ENCODE results near the gene SAGE1. TPM values are rescaled to one million over a fixed set of nuclear protein-coding genes. Genes with fewer than 3 reads are reported as not detected.
A peak's percentile ranks its signal among the peaks of the same experiment; 100 is the strongest.

Gene SAGE1, protein sequence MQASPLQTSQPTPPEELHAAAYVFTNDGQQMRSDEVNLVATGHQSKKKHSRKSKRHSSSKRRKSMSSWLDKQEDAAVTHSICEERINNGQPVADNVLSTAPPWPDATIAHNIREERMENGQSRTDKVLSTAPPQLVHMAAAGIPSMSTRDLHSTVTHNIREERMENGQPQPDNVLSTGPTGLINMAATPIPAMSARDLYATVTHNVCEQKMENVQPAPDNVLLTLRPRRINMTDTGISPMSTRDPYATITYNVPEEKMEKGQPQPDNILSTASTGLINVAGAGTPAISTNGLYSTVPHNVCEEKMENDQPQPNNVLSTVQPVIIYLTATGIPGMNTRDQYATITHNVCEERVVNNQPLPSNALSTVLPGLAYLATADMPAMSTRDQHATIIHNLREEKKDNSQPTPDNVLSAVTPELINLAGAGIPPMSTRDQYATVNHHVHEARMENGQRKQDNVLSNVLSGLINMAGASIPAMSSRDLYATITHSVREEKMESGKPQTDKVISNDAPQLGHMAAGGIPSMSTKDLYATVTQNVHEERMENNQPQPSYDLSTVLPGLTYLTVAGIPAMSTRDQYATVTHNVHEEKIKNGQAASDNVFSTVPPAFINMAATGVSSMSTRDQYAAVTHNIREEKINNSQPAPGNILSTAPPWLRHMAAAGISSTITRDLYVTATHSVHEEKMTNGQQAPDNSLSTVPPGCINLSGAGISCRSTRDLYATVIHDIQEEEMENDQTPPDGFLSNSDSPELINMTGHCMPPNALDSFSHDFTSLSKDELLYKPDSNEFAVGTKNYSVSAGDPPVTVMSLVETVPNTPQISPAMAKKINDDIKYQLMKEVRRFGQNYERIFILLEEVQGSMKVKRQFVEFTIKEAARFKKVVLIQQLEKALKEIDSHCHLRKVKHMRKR
- total RNA-seq (2011; cell fraction: chromatin; rRNA removed; ENCODE audit: low replicate concordance) = 43.4 and 67.7 TPM in 2 replicates
- total RNA-seq (2011; cell fraction: nucleolus; rRNA removed) = 20.2 and 27.5 TPM in 2 replicates
- total RNA-seq (2011; cell fraction: nucleoplasm; rRNA removed) = 25.8 and 26.5 TPM in 2 replicates
- 18.3 and 21.2 TPM in 2 replicates for total RNA-seq (2014; rRNA removed)
- 28.6 and 31.6 TPM in 2 replicates for total RNA-seq (2014; rRNA removed; fragmentation: Illumina TruSeq; extraction: Trizol)
- 27.2 and 29.7 TPM in 2 replicates for total RNA-seq (2015; rRNA removed; fragmentation: Illumina TruSeq; extraction: Trizol)
- 22.8 and 22.9 TPM in 2 replicates for total RNA-seq (2021)
- 74.7 and 79.2 TPM in 2 replicates for polyA plus RNA-seq (2011; rRNA removed)
- polyA plus RNA-seq (2011; cell fraction: cytosol; rRNA removed) = 30.6 and 34.5 TPM in 2 replicates
- polyA plus RNA-seq (2011; cell fraction: nucleus; rRNA removed) = 257 and 360 TPM in 2 replicates
- 17.4 and 34.7 TPM in 2 replicates for polyA plus RNA-seq (2012)
- polyA plus RNA-seq (2014; fragmentation: Illumina TruSeq; extraction: Trizol) = 28.9 and 32.5 TPM in 2 replicates
- 10 to 100 TPM; 14.6 to 29.3 TPM for polyA plus RNA-seq (2014; fragmentation: Nextera tagmentation; extraction: Ambion mirVana)
- 35.6 and 35.9 TPM in 2 replicates for polyA plus RNA-seq (2014; rRNA removed)
- 46.5 and 55.4 TPM in 2 replicates for polyA minus RNA-seq (2011; rRNA and poly(A)+ RNA removed)
- 8.7 and 14.6 TPM in 2 replicates for polyA minus RNA-seq (2011; cell fraction: cytosol; rRNA and poly(A)+ RNA removed)
- polyA minus RNA-seq (2011; cell fraction: nucleus; rRNA and poly(A)+ RNA removed) = 24.0 and 41.8 TPM in 2 replicates
- percentile 74 among the genes with signal in this experiment for Bru-seq, nascent RNA
- percentile 75 among the genes with signal in this experiment for BruChase-seq, experiment 1, labeled RNA remaining after a 2-hour chase
- BruChase-seq, experiment 2, labeled RNA remaining after a 6-hour chase = percentile 80 among the genes with signal in this experiment
- long read RNA-seq, experiment 1, partial matches to known transcripts = 10 of 55 reads
- long read RNA-seq, experiment 1, other reads (novel, unspliced or antisense) = 45 of 55 reads
- long read RNA-seq, experiment 2, partial matches to known transcripts = 6 of 13 reads
- long read RNA-seq, experiment 2, other reads (novel, unspliced or antisense) = 7 of 13 reads
- long read RNA-seq, experiment 3, partial matches to known transcripts = 2 of 11 reads
- long read RNA-seq, experiment 3, other reads (novel, unspliced or antisense) = 9 of 11 reads

DNA sequence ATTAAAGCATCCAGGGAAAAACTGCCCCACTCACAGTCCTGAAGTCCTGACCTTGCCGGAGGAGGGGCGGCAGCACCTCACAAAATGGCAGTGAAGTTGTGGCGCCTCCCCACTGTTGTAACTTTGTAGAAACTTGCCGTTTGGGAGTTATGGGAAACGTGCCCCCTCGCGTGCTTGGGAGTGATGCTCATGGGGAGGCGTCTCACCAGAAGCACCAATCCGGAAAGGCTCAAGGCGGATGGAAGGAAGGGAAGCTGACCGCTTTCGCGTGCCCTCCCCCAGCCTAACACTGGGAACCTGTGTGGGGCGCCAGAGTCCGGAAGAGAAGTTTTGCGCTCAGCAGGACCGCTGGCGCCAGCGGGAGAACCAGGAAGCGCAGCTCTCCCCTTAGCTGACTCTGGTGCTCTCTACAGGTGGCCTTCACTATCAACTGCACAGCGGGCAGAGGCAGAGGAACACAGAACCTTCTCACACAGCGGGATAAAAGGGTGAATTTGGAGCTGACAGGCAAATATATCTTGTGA lies at the start of gene SAGE1, which contains the start of gene CT45A10:
SAGE1 (plus strand) TSS at position 423 of the 524 bp plus-strand sequence. CDS start 2,527 bp downstream, outside the sequence.
CT45A10 (minus strand) TSS at position 151 of the 524 bp plus-strand sequence. CDS start 8,100 bp downstream, outside the sequence.
- Histone ChIP-seq H3K36me3 (ENCODE audit: control insufficient read depth, insufficient read depth, low read length) (peaks cover 17% of the 10 kb centered on the region; the same call in 1 of the 3 replicates), H3K9ac (ENCODE audit: insufficient read depth in 1 of 2, low read depth in 2 of 2, low read length in 2 of 2) (peak within 1 kb of the TSS; percentile 94 to 95), H3K27me3 (ENCODE audit: control insufficient read depth in 2 of 2, insufficient read depth in 2 of 2, low read length in 2 of 2) (no peaks in the 10 kb centered on the region), H3K9me1 (ENCODE audit: control insufficient read depth, insufficient read depth, low read length) (no peaks in the 10 kb centered on the region), H3K9me3 (replicated peaks; ENCODE audit: control insufficient read depth, insufficient read depth, low read depth, low read length) (peaks cover 9% of the 10 kb centered on the region; the same call in 1 of the 2 replicates), H3K27ac (ENCODE audit: extremely low read depth, low read depth, low read length) (peak within 1 kb of the TSS; percentile 95), H3K4me2 (ENCODE audit: insufficient read depth, low read length) (peak within 1 kb of the TSS; percentile 81), H3K4me3 (peak within 1 kb of the TSS; percentile 69), H4K20me1 (replicated peaks; ENCODE audit: control insufficient read depth, insufficient read depth, low read length) (no peaks in the 10 kb centered on the region), H3K79me2 (ENCODE audit: control insufficient read depth, insufficient read depth, low read length) (peaks cover 58% of the 10 kb centered on the region), H2AFZ (ENCODE audit: low read depth, low read length) (peak within 1 kb of the TSS; percentile 88), H3K4me1 (replicated peaks in 1 of 2; ENCODE audit: control insufficient read depth in 2 of 2, insufficient read depth in 2 of 2, low read length in 2 of 2) (peaks cover 0 to 5% of the 10 kb centered on the region in 2 experiments; a peak in 2 of 5 replicates)
- peak; percentile 97 for FAIRE-seq
- intact Hi-C loops (cut with micrococcal nuclease) (no loop called here), in situ Hi-C loops (cut with MboI) (no loop called here)
- CTCF ChIA-PET (ENCODE audit: low intra/inter-chr PET ratio) = no interaction called here
- ATAC-seq = peak; percentile 95
- no TSS peak for BruUV-seq (replicated peaks)
- peak; percentile 73 to 96 (median 79) for DNase-seq (ENCODE audit: extremely low read depth in 1 of 4, low spot score in 3 of 4)
- 0% methylated on average over 12 of the region's 22 CpGs for WGBS (ENCODE audit: insufficient coverage, low coverage, missing lambda C conversion rate)
- POLR2A ChIA-PET = interaction anchor here (0.8 to 1.4 kb wide), 3 partner anchors 21 to 269 kb away, joined by 3 to 5 read pairs (median 4); no protein-coding TSS in a partner anchor
- TF ChIP-seq BRCA1 (IDR thresholded peaks at IDR 0.05) = no peak
- TF ChIP-seq BRCA1 (CRISPR knock-in tag; IDR thresholded peaks at IDR 0.05) = no peak
- no peak for TF ChIP-seq HIVEP1 (CRISPR knock-in tag; IDR thresholded peaks at IDR 0.05)
- TF ChIP-seq, protein P1, sequence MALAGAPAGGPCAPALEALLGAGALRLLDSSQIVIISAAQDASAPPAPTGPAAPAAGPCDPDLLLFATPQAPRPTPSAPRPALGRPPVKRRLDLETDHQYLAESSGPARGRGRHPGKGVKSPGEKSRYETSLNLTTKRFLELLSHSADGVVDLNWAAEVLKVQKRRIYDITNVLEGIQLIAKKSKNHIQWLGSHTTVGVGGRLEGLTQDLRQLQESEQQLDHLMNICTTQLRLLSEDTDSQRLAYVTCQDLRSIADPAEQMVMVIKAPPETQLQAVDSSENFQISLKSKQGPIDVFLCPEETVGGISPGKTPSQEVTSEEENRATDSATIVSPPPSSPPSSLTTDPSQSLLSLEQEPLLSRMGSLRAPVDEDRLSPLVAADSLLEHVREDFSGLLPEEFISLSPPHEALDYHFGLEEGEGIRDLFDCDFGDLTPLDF (CRISPR knock-in tag; IDR thresholded peaks at IDR 0.05) = peak; percentile 38; the same call in 1 of the 2 replicates
- no peak for TF ChIP-seq SIRT6 (IDR thresholded peaks at IDR 0.05; ENCODE audit: low read depth, low read length)
- peak; percentile 72 for TF ChIP-seq SMAD4 (CRISPR knock-in tag; conservative IDR thresholded peaks at IDR 0.05)
- TF ChIP-seq ZNF717 (CRISPR knock-in tag; IDR thresholded peaks at IDR 0.05) = no peak
- no peak; the same call in none of the 2 replicates for TF ChIP-seq NR2C2 (CRISPR knock-in tag; IDR thresholded peaks at IDR 0.05)
- peak; percentile 20; the same call in 1 of the 2 replicates for TF ChIP-seq NR2C2 (tag; IDR thresholded peaks at IDR 0.05)
- peak in 1 of 2 experiments; percentile 71; a peak in 1 of 4 replicates for TF ChIP-seq MAZ (CRISPR knock-in tag; conservative IDR thresholded peaks at IDR 0.05 in 1 of 2, IDR thresholded peaks at IDR 0.05 in 1 of 2)
- TF ChIP-seq CBX1 (IDR thresholded peaks at IDR 0.05; ENCODE audit: low read depth) = no peak; the same call in 1 of the 2 replicates
